Epidermal melanocyte (primary cell): ENCODE results near the gene RBMS3.

Source experiments
- DNase-seq: peaks from one replicate; pipeline ENCODE4 v3.0.0; 2011; ENCODE audit warnings: low spot score; ENCODE audit not compliant: insufficient read length

Gene RBMS3

DNA sequence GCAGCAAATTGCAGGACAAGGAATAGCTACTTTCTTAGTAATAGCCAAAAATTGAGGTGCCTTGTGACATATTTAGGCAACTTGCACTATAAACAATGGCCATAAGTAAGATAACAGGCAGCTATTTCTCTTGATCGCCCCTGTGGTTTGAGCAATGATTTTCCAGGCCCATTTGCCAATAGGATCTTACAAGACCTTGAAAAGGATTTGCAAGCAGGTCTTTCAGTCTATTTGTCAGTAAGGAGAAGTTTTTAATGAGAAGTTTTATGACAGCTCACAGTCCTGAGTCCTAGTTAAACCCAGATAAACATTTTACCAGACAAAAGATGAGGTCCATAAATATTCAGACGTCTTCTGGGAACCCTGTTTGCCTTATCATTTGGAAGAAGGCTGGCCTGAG lies 645.5 kb downstream of the RBMS3 start:
- DNase-seq, result no peak

DNA sequence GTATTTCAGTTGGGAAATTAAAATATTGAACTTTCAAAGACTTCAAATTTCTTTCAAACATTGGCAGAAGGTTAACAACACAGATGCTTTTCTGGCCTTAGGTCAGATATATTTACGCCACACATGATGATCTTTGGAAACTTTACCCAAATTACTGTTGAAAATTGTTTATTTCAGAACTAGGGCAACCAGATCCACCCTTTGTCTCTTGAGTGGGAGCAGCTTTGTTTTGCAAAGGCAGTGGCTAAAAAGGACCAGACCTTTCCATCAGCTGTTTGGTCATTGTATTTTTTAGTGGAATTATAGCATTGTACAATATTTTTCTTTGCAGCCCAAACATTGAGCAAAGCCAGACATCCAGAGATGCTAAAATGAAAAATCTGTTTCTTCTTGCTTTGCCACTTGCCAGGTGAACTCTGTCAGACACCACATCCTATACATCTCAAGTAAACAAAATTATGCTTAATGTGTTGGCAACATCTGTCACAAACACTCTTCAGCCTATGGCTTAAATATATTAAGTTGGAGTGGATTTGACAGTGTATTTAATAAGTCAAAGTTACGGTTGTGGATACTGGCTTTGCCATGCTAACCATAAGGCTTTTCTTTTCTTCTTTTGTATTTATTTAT lies 651.9 kb downstream of the RBMS3 start:
- no peak for DNase-seq

DNA sequence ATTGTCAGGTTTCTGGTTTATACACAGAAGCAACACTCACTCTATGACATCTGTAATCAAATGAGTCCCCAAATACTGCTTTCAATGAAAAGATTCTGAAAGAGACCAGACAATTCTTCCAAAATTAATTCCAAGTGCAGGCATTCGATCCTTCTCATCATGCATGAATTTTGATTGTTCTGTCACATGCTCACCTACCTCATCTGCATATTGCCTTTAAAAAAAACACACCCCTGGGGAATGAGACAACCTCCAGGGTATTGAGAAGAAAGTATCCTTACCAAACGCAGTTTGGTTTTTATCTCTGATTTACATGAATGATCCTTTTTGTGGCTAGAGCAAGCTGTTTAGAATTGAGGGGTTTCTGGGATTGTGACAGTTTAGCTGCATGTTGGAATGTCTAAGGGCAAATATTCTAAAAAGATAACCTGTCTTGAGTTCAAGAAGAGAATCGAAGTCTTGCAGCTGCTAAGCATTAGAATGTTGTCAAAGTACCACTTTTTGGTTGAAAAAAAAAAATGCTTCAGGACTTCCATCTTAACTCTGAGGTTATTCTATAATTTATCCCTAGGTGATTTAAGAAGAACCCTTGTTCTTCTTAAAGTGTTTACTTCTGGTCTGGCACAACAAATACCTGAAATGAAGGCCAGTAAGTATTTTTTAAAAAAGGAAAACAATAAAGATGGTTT lies 653.1 kb downstream of the RBMS3 start:
- no peak for DNase-seq

GRCh38 chr3:29934751-29935150 lies 653.9 kb downstream of the RBMS3 start:
- DNase-seq, result no peak

GRCh38 chr3:29936054-29936453 lies 655.2 kb downstream of the RBMS3 start:
- DNase-seq, result no peak

- no peak for DNase-seq
Observed at GRCh38 chr3:29936766-29937165, 655.9 kb downstream of the RBMS3 start.

DNA sequence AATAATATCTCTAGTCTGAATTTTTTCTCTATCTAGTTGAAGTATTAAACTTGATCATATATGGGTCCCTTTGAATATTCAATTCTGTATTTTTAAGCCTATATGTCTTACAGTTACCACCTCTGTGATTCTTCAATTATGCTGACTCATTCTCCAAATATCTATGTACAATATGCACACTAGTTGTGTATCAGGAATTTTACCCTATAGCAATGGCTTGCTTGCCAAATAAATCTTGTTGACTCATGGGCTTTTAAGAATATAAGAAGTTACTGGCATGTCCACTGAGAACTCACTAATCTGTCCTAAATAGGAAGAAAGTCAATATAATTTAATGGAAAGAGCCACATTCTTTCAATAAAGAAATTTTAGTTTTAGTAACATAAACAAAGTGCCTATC lies 656.3 kb downstream of the RBMS3 start:
- DNase-seq, result no peak

DNA sequence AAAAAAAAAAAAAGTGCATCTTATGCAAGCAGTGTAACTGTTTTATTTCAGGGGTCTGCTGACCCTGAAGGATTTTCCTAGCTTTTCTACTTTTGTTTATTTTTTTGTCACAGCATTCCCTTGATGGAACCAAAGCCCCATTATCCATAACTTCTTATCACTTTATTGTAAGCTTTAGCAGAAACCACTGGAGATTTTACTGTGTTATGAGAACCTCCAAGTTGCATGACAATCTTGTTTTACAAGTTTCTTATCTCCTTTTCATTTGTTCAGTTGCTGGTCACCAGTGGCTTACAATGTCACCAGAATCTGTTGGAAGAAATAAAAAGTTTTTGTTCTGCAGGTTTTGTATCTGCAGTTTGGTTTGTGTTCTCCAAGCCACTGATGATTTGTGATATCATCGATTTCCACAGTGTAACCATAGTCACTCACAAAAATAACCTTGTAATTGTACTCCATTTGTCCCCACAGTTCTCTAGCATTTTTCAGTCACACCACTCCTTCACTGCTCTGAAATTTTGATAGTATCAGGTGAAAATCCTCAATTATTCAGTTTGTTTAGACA lies 660.0 kb downstream of the RBMS3 start:
- DNase-seq, result no peak

DNA sequence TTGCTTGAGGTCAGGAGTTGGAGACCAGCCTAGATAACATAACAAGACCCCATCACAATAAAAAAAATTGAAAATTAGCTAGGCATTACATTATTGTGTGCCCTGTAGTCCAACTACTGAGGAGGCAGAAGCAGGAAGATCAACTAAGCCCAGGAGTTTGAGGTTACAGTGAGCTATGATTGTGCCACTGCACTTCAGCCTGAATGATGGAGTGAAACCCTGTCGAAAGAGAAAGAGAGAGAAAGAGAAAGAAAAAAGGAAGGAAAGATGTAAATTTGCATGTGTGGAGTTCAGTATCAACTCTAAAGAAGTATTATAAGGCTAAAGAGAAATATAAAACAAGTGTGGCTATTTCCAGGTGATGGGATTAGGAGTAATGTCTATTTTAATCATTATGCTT lies 661.4 kb downstream of the RBMS3 start:
- no peak for DNase-seq

- no peak for DNase-seq
Observed at GRCh38 chr3:29949131-29949530, 668.3 kb downstream of the RBMS3 start.

- no peak for DNase-seq
Observed at GRCh38 chr3:29949940-29950616, 669.2 kb downstream of the RBMS3 start.

DNA sequence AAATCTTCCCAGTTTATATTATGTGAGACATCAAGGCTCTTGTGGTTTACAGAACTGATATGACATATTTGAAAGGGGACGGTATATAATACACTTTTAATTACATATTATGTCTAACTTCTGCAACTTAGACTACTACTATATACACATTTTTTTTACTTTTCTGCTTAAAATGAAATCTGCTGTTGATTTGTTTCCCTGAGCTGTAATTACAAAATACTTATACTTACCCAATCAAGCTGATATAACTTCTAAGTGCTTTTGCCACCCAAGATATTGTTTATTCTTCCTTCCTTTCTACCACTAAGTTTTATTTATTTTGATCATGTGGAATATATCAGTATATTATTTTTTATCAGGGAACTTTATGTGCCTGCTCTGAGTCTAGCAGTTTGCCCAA lies 671.6 kb downstream of the RBMS3 start:
- no peak for DNase-seq

DNA sequence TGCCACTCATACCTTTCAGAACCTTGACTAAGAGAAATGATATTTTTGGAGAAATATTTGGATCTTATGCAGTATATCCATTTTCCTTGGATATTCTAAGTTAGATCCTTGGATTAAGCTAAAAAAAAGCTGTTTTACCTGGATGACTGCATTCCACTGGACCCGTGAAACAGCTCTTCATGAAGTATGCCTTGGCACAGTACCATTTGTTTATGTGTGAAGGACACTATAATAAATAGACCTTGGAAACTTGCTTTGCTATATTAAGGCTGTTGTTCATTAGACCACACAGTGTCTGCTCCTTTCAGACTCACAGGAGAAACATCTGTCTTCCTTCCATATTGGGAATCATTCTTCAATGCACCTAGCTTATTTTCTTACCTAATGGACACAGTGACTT lies 674.5 kb downstream of the RBMS3 start:
- no peak for DNase-seq

DNA sequence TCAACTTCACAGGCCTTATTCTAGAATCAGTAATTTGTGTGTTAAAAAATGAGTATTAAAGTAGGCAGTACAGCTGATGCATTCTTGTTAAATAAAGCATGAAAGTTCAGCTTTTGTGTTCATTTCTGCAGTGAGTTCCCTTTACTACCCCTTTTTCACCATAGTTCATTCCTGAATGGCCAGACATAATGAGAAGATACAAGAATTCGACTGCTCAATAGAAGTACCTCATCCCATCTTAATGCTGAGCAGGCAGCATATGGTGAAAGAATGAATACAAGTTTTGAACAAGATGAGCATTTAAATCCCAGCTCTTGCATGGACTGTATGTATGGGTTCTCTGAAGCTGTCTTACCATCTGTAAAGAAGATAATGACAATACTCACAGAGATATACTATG lies 677.9 kb downstream of the RBMS3 start:
- DNase-seq, result no peak

DNA sequence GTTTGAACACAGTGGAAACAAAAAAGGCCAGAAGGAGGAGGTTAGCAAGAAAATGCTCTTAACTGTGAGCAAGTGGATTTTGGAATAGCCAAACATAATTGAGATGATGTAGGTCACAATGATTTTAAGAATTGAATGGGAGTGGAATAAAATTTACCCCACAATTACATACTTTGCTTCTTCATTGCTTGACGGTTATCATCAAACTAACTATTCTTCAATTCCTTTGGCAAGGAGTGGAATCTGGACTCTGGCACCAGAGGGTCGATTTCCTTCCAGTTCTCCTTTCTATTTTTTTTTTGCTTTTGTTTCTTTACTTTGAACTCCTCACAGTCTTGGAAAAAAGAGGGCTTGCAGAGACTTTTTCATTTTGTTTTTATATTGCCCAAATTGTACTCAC lies 691.0 kb downstream of the RBMS3 start:
- DNase-seq, result no peak

- no peak for DNase-seq
Observed at GRCh38 chr3:29972320-29972993, 691.6 kb downstream of the RBMS3 start.

DNA sequence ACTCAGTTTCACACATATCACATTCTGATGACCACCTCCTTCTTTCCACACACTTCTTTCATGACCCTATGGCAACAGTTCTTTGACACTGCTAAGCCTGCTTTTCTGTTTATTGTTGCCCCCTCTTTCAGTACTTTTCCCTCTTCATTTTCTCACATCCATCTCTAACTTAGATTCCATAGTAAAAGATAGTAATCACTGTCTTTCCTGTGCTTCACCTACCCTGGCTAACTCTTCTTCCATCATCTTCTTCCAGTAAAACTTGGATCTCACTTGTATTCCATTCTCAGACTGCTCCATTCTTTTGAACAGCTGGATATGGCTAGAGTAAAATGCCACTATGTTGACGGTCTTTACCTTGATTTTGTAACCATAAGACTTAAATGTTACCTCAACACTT lies 692.9 kb downstream of the RBMS3 start:
- no peak for DNase-seq

GRCh38 chr3:29976871-29977270 lies 696.0 kb downstream of the RBMS3 start:
- DNase-seq, result no peak

DNA sequence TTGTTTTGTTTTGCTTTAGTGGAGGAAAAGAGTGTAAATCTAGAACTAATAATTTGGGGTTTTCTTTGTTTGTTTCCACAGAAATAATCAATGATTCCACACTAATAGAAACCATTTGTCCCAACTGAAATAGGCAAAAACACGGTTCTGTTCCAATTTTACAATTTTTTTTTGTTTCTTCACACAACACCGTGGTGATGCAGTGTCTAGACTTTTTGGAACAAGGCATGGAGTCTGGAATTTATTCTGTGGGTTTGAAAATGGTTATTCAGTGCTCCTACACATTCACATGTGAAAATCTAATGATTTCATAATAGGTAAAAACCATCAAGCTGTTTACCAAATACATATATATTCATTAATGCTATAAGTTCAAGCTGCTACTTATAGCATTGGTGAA lies 696.5 kb downstream of the RBMS3 start:
- no peak for DNase-seq

DNA sequence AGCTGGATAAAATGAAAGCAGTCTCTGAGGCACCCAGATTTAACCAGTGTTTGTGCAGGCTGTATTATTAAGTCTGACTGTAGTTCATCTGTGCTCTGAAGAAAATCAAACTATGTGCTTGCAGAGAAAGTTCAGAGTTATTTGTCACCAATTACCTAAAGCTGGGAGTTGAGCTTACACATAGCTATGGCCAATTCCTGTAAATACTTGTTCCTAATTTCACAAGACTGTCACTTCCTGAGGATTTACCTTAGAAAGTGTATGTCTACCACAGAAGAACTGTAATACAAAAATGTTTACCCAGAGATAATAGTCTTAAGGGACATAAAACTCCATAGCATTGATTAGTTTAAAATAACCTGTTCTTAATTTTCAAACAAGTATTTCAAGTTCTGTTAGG lies 697.2 kb downstream of the RBMS3 start:
- no peak for DNase-seq

GRCh38 chr3:29991198-29991597 lies 710.3 kb downstream of the RBMS3 start:
- no peak for DNase-seq

DNA sequence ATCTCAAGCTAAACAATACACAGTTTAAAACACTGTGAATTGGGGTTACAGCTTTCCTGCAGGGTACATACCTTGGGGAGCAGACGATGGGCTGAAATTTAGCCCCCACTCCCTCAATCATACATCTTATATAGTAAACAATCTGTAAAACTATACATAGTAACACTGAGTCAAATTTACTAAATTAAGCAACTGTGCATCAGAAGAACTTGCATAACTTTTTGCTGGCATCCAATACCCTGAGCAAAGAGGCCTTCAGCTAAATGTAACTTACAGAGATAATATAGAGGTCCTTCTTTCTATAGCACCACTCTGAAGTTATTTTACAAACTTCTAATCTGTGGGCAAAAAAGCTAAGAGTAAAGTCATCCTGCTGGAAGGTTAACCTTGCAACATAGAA lies 721.9 kb downstream of the RBMS3 start:
- no peak for DNase-seq
